ENCODE results near the gene PTK6. TPM values are rescaled to one million over a fixed set of nuclear protein-coding genes. Genes with fewer than 3 reads are reported as not detected.

Gene PTK6
- total and polyA plus RNA-seq, 12 donors = 0.03 to 0.28 (median 0.06) TPM; not detected in 9

DNA sequence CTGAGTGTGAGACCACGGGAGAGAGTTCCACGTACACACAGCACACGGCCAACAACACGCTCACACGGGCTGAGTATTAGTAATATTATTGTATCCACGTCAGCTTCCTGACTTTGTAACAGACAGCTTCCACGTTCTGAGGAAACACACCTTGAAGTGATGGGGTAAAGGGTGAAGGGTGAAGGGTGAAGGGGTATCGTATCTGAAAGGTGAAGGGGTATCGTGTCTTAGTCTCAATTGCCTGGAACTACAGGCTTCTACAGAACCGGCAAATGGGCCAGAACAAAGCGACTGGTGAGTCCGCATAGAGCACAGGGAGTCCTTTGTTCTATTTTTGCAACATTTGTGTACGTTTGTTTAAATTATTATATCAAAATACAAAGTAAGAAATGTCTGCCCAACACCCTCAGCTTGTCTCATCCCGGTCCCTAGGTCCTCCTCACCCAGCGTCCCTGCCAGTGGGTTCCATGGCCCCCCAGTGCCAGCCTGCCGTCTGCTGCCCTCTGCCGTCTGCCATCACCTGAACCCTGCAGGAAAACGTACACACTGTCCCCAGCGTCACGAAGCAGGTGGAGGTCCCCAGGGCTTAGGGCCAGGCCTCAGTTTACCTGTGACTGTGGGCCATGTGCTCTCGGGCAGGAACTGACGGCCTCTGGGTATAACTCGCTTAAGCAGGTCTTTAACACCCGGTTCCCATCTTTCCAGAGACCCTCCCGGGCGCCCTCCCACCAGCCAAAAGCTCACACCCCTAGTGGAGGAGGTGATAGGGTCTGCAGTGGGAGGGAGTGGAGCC lies 41.2 kb upstream of the PTK6 start:
- no peaks in the 10 kb centered on the region for H3K36me3 ChIP-seq
- intact Hi-C loops (cut with DNase I) = loop anchor here in 3 of 10 donors (5.0 to 10.0 kb wide), 3 partner anchors 41 to 46 kb away; partner anchors contain the start of genes GMEB2 (in 2 of the 3) and PTK6 (in 1 of the 3)
- ATAC-seq = peak in 1 of 8 donors; percentile 26
- DNase-seq = no peak
- TF ChIP-seq, protein P1, sequence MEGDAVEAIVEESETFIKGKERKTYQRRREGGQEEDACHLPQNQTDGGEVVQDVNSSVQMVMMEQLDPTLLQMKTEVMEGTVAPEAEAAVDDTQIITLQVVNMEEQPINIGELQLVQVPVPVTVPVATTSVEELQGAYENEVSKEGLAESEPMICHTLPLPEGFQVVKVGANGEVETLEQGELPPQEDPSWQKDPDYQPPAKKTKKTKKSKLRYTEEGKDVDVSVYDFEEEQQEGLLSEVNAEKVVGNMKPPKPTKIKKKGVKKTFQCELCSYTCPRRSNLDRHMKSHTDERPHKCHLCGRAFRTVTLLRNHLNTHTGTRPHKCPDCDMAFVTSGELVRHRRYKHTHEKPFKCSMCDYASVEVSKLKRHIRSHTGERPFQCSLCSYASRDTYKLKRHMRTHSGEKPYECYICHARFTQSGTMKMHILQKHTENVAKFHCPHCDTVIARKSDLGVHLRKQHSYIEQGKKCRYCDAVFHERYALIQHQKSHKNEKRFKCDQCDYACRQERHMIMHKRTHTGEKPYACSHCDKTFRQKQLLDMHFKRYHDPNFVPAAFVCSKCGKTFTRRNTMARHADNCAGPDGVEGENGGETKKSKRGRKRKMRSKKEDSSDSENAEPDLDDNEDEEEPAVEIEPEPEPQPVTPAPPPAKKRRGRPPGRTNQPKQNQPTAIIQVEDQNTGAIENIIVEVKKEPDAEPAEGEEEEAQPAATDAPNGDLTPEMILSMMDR (IDR thresholded peaks at IDR 0.05) = peak in 6 of 9 donors; percentile 12 to 26 (median 18)
- no peak overlapping the region for H3K27ac ChIP-seq
- H3K9me3 ChIP-seq = no peaks in the 10 kb centered on the region
- H3K4me1 ChIP-seq = peaks cover 0 to 22% (median 10%) of the 10 kb centered on the region in 9 donors
- H3K4me3 ChIP-seq = no peak overlapping the region
- 75 to 76% methylated on average over 25 to 26 of the region's 26 CpGs for WGBS, 2 donors
- H3K27me3 ChIP-seq = peaks cover 0 to 25% (median 0%) of the 10 kb centered on the region in 7 donors

DNA sequence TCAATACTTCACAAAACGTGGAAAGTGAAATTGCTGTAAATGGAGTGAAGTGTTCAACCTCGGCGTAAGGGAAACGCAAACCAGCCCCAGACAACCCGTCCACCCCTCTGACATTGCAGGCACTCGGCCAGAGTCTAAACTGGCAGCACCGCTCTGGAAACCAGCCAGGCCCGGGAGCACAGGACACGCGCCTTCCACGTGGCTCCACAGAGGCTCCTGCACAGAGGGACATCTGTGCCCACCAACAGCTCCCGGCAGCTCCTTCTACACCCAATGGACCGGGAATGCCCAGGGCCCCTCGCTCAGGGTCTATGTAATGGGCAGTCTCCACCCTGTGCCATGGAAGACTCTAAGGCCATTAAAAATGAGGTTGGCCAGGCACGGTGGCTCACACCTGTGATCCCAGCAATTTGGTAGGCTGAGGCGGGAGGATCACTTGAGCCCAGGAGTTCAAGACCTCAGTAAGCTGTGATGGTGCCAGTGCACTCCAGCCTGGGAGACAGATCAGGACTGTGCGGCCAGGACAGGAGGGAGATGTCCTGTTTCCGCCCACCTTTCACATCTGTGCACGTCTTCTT lies 40.2 kb upstream of the PTK6 start:
- Histone ChIP-seq H3K27ac (peak overlapping the region in 1 of 10 donors; percentile 18), H3K4me1 (peaks cover 5 to 32% (median 19%) of the 10 kb centered on the region in 9 donors), H3K27me3 (peaks cover 0 to 34% (median 0%) of the 10 kb centered on the region in 7 donors), H3K9me3 (no peaks in the 10 kb centered on the region), H3K36me3 (peaks cover 0 to 6% (median 2%) of the 10 kb centered on the region in 9 donors), H3K4me3 (no peak overlapping the region)
- DNase-seq (peak; percentile 76 to 80), ATAC-seq (peak in 7 of 8 donors; percentile 36 to 76 (median 58))
- WGBS, 2 donors = 46 to 59% methylated on average over 19 of the region's 19 CpGs
- TF ChIP-seq, protein P1 (IDR thresholded peaks at IDR 0.05) = no peak
- intact Hi-C loops (cut with DNase I) = loop anchor here in 3 of 10 donors (5.0 to 10.0 kb wide), 3 partner anchors 40 to 47 kb away; partner anchors contain the start of genes GMEB2 (in 2 of the 3) and PTK6 (in 1 of the 3)

GRCh38 chr20:63576311-63576710 lies 39.1 kb upstream of the PTK6 start:
- ATAC-seq (no peak), DNase-seq (no peak)
- H3K4me3 ChIP-seq = no peak overlapping the region
- peaks cover 5 to 37% (median 24%) of the 10 kb centered on the region in 9 donors for H3K4me1 ChIP-seq
- peaks cover 0 to 41% (median 0%) of the 10 kb centered on the region in 7 donors for H3K27me3 ChIP-seq
- WGBS, 2 donors = 89 to 90% methylated on average over 7 of the region's 7 CpGs
- intact Hi-C loops (cut with DNase I) = loop anchor here in 3 of 10 donors (5.0 to 10.0 kb wide), 3 partner anchors 39 to 48 kb away; partner anchors contain the start of genes GMEB2 (in 2 of the 3) and PTK6 (in 1 of the 3)
- H3K36me3 ChIP-seq = peaks cover 0 to 13% (median 4%) of the 10 kb centered on the region in 9 donors
- H3K9me3 ChIP-seq = no peaks in the 10 kb centered on the region
- TF ChIP-seq, protein P1 (IDR thresholded peaks at IDR 0.05) = no peak
- H3K27ac ChIP-seq = no peak overlapping the region
